Measurements from ENCODE around the gene FGF22.
"Not testable (repeated sequence)": the region's sequence is repeated elsewhere in the genome, so short reads cannot be mapped to it uniquely, and the experiment has no call there.

FGF22 gene

DNA sequence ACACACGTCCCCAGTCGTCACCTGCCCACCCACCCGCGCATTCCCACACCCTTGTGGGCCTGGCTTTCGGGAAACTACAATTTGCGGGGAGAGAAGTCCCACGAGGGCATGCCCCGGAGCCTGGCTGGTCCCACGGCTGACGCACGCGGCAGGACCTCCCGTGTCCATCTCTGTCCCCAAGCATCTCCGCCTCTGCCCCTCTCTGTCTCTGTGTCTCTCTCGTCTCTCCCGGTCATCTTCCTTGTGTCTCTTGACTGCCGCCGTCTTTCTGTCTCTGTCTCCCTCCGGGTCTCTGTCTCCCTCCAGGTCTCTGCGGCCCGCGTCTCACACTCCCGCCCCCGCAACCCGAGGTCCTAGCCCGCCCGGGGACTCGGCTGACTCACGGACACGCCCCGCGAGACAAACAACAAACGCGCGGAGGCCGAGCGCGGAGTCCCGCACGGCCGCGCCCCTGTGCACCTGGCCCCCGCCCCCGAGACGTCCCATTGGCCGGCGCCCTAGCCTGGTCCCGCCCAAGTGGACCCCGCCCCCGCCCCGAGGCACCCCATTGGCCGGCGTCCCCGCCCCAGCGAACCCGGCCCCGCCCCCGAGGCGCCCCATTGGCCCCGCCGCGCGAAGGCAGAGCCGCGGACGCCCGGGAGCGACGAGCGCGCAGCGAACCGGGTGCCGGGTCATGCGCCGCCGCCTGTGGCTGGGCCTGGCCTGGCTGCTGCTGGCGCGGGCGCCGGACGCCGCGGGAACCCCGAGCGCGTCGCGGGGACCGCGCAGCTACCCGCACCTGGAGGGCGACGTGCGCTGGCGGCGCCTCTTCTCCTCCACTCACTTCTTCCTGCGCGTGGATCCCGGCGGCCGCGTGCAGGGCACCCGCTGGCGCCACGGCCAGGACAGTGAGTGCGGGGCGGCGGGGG, at the start of gene FGF22:
TSS of gene FGF22 (plus strand) at position 627 of the 908 bp plus-strand sequence. CDS start at position 674, 47 bp downstream.
- in situ Hi-C loops (cut with HindIII; ENCODE audit: low pct_ligation_motif_present, low pct_unique_long_range_greater_than_20kb, low sequenced_read_pairs), result no loop called here
- DNase-seq, result peak; percentile 84

- in situ Hi-C loops (cut with HindIII; ENCODE audit: low pct_ligation_motif_present, low pct_unique_long_range_greater_than_20kb, low sequenced_read_pairs), result no loop called here
- peak; percentile 20 for DNase-seq
Measured at GRCh38 chr19:590396-590745, 49.3 kb upstream of the FGF22 start.

- in situ Hi-C loops (cut with HindIII; ENCODE audit: low pct_ligation_motif_present, low pct_unique_long_range_greater_than_20kb, low sequenced_read_pairs), result no loop called here
- no peak for DNase-seq
Measured at GRCh38 chr19:590750-591098, 49.0 kb upstream of the FGF22 start.

DNA sequence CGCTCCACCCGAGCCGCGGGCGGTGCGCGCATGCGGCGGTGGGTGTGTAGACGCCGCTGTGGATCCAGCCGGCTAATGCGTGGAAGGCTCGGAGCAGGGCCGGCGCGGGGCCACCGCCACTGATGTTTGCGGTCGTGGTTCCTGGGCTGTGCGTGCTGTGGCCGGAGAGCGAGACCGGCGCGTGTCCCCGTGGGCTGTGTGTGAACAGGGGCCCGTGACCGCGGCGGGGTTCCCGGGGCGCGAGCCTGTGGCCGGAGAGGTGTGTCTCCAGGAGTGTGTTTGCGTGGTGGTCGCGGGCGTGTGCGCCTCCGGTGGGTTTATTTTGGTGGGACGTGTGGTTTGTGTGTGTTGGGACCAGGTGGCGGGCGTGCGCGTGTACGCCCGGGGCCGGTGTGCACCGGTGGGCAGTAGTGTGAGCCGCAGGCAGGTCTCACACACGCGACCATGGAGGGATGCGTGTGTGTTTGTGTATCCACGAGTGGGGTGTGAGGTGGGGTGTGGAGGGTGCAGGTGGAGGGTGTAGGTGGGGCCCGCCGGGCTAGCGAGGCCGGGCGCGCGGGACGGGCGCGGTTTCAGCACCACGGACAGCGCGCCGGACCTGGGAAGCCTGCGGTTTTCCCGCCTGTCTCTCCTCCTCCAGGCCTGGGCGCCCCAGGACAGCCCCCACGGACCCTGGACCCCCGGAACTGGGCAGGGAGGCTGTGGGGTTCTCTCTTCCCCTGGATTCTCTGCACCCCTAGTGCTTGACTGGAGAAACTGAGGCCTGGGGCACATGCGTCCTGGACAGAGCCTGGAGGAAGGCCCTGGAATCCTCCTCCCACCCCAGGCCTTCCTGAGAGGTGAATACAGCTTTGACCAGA, 48.4 kb upstream of the FGF22 start:
- DNase-seq, result peak; percentile 44
- in situ Hi-C loops (cut with HindIII; ENCODE audit: low pct_ligation_motif_present, low pct_unique_long_range_greater_than_20kb, low sequenced_read_pairs), result no loop called here

- no peak for DNase-seq
- in situ Hi-C loops (cut with HindIII; ENCODE audit: low pct_ligation_motif_present, low pct_unique_long_range_greater_than_20kb, low sequenced_read_pairs), result no loop called here
Measured at GRCh38 chr19:592101-592500, 47.6 kb upstream of the FGF22 start.

DNA sequence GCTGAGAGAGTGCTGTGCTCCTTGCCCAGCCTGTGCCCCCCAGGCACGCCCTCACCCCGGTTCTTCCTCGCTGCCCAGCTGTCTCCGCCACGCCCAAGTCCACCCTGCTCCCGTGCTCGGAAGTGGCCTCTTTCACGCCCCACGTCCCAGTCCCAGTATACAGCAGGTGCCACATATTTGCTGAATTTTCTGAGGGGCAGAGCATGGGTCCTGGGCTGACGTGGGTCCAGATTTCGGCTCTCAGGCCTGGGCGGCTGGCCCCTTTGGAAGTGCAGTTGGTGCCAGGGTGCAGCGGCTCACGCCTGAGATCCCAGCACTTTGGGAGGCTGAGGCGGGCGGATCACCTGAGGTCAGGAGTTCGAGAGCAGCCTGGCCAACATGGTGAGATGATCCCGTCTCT, 46.6 kb upstream of the FGF22 start:
- DNase-seq, result no peak
- in situ Hi-C loops (cut with HindIII; ENCODE audit: low pct_ligation_motif_present, low pct_unique_long_range_greater_than_20kb, low sequenced_read_pairs), result no loop called here

- in situ Hi-C loops (cut with HindIII; ENCODE audit: low pct_ligation_motif_present, low pct_unique_long_range_greater_than_20kb, low sequenced_read_pairs), result no loop called here
- DNase-seq, result no peak
Measured at GRCh38 chr19:593505-593904, 46.2 kb upstream of the FGF22 start.

DNA sequence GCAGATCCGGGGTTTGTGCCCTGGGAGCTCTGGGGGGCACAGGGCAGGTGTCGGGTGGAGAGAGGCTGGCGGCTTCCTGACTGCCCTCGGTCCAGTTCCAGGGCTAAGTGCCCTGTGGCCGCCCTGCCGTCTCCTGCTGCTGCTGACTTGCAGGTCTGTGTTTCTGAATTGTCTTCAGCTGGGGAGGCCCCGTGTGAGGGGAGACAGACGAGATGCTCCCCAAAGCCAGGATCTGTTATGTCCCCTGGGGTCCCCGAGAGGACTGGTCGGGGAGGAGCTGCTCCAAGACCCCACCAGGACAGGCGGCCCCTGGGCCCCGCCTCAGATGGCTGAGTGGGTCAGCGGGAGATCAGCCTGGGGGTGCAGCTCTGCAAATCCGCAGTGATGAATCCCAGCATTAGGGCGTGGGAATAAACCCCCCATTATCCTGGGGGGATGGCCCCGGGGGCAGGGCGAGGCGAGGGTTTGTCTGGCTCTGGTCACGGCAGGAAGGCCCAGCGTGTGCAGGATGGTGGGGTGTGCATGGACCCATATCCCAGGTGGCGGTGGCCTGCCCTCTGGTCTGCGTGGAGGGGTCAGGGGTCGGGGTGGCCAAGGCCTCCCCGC, 45.3 kb upstream of the FGF22 start:
- in situ Hi-C loops (cut with HindIII; ENCODE audit: low pct_ligation_motif_present, low pct_unique_long_range_greater_than_20kb, low sequenced_read_pairs), result no loop called here
- DNase-seq, result no peak

GRCh38 chr19:595326-596262, 44.1 kb upstream of the FGF22 start:
- DNase-seq, result no peak
- in situ Hi-C loops (cut with HindIII; ENCODE audit: low pct_ligation_motif_present, low pct_unique_long_range_greater_than_20kb, low sequenced_read_pairs), result no loop called here

DNA sequence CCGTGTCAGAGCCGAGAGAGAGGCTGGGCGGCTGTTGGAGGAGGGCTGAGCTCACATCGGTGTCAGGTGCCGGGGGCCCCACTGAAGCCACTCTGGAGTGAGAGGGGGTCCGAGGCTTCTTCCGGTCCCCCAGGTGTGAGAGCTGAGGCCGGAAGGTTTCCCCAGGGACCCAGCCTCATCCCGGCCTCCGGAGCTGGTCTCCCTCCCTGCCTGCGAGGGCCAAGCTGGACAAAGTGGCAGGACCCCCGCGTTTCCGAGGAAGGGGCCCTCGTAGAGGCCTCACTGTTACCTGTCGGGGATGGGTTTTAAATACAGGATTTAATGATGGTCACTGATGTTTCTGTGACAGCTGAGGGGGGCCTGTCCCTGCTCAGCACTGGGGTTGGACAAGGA, 43.4 kb upstream of the FGF22 start:
- no peak for DNase-seq
- in situ Hi-C loops (cut with HindIII; ENCODE audit: low pct_ligation_motif_present, low pct_unique_long_range_greater_than_20kb, low sequenced_read_pairs), result no loop called here

GRCh38 chr19:597406-598315, 42.0 kb upstream of the FGF22 start:
- DNase-seq, result no peak
- in situ Hi-C loops (cut with HindIII; ENCODE audit: low pct_ligation_motif_present, low pct_unique_long_range_greater_than_20kb, low sequenced_read_pairs), result no loop called here

GRCh38 chr19:601310-601709, 38.4 kb upstream of the FGF22 start:
- in situ Hi-C loops (cut with HindIII; ENCODE audit: low pct_ligation_motif_present, low pct_unique_long_range_greater_than_20kb, low sequenced_read_pairs), result no loop called here
- DNase-seq, result no peak

GRCh38 chr19:601790-602189, 37.9 kb upstream of the FGF22 start:
- no peak for DNase-seq
- in situ Hi-C loops (cut with HindIII; ENCODE audit: low pct_ligation_motif_present, low pct_unique_long_range_greater_than_20kb, low sequenced_read_pairs), result no loop called here

GRCh38 chr19:602391-603301, 37.0 kb upstream of the FGF22 start:
- in situ Hi-C loops (cut with HindIII; ENCODE audit: low pct_ligation_motif_present, low pct_unique_long_range_greater_than_20kb, low sequenced_read_pairs), result no loop called here
- DNase-seq, result no peak

DNA sequence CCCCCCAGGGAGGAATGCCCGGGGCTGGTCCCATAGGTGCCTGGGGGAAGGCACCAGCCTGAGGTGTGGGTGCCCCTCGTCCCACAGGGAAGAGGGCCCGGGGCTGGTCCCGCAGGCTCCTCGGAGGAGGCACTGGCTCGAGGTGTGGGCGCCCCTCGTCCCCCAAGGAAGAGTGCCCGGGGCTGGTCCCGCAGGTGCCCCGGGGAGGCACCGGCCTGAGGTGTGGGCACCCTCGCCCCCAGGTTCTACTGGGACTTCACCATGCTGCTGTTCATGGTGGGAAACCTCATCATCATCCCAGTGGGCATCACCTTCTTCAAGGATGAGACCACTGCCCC, 36.4 kb upstream of the FGF22 start:
- DNase-seq; in situ Hi-C loops (cut with HindIII; ENCODE audit: low pct_ligation_motif_present, low pct_unique_long_range_greater_than_20kb, low sequenced_read_pairs): not testable (repeated sequence)

DNA sequence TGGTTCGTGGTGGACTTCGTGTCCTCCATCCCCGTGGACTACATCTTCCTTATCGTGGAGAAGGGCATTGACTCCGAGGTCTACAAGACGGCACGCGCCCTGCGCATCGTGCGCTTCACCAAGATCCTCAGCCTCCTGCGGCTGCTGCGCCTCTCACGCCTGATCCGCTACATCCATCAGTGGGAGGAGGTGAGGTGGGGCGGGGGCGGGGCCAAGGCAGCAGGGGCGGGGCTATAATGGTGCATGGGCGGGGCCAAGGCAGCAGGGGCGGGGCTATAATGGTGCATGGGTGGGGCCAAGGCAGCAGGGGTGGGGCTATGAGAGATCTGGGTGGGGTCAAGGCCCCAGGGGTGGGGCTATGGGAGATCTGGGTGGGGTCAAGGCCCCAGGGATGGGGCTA, 35.9 kb upstream of the FGF22 start:
- in situ Hi-C loops (cut with HindIII; ENCODE audit: low pct_ligation_motif_present, low pct_unique_long_range_greater_than_20kb, low sequenced_read_pairs); DNase-seq: not testable (repeated sequence)

GRCh38 chr19:604355-604754, 35.3 kb upstream of the FGF22 start:
- in situ Hi-C loops (cut with HindIII; ENCODE audit: low pct_ligation_motif_present, low pct_unique_long_range_greater_than_20kb, low sequenced_read_pairs), result no loop called here

More at GRCh38 chr19:604355-604754, 35.3 kb upstream of the FGF22 start:
- DNase-seq, result no peak

All from ACHN (cell line).